Breast epithelium (tissue), 3 donors: Measurements from ENCODE around the gene PIP5K1B.

Experiments used
- POLR2A ChIP-seq: fragments of 450-650 bp; IDR thresholded peaks from one replicate; pipeline ENCODE4 v1.6.1; 2016; ENCODE audit warnings: antibody characterized with exemption, mild to moderate bottlenecking, moderate library complexity
- TF ChIP-seq, protein P1 (sequence below), 3 donors: fragments of 450-650 bp; IDR thresholded peaks; one replicate each; pipeline ENCODE4 v1.5.1; 2016 to 2017; ENCODE audit warnings: antibody characterized with exemption in 3 of 3, mild to moderate bottlenecking in 3 of 3, moderate library complexity in 3 of 3

DNA sequence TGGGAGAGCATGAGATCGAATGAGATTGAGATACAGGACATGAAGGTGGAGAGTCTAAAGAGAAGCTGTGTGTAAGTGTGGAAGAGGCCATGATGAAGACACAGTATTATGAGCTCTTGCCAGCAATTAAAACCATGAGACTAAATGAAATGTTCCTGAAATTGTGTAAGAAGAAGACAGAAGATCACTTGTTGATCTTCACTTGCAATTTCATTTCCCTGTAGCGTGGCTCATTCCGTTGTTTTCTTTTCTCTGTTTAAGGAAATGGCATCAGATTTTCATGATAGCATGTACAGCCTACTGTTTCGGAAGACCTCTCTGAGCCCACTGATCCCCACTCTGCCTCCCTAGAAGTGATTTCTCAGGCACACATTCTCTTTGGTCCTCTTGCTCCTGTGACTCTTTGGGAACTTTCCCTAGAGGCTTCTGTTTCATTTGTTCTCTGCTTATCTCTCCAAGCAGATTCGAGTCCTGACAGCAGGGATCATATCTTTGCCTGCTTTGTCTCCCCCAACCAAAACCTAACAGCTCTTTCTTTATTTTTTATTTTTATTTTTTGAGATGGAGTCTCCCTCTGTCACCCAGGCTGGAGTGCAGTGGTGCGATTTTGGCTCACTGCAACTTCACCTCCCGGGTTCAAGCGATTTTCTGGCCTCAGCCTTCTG is 16.8 kb downstream of the PIP5K1B start:
- TF ChIP-seq, protein P1, sequence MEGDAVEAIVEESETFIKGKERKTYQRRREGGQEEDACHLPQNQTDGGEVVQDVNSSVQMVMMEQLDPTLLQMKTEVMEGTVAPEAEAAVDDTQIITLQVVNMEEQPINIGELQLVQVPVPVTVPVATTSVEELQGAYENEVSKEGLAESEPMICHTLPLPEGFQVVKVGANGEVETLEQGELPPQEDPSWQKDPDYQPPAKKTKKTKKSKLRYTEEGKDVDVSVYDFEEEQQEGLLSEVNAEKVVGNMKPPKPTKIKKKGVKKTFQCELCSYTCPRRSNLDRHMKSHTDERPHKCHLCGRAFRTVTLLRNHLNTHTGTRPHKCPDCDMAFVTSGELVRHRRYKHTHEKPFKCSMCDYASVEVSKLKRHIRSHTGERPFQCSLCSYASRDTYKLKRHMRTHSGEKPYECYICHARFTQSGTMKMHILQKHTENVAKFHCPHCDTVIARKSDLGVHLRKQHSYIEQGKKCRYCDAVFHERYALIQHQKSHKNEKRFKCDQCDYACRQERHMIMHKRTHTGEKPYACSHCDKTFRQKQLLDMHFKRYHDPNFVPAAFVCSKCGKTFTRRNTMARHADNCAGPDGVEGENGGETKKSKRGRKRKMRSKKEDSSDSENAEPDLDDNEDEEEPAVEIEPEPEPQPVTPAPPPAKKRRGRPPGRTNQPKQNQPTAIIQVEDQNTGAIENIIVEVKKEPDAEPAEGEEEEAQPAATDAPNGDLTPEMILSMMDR (IDR thresholded peaks at IDR 0.05) = no peak
- no peak for TF ChIP-seq POLR2A
